Epithelial cell of proximal tubule (primary cell): ENCODE results near the gene INPP5A. TPM values are rescaled to one million over a fixed set of nuclear protein-coding genes. Genes with fewer than 3 reads are reported as not detected.
"Not testable (repeated sequence)": the region's sequence is repeated elsewhere in the genome, so short reads cannot be mapped to it uniquely, and the experiment has no call there.

ENCODE experiments used
- DNase-seq: peaks from one replicate; pipeline ENCODE4 v3.0.0-alpha.2; 2011; ENCODE audit warnings: low read depth
- H3K4me3 ChIP-seq: 2 replicates; pipeline ENCODE4 v1.5.1; 2011; ENCODE audit warnings: low read depth, mild to moderate bottlenecking, low read length
- total RNA-seq: library from RNA; depleted of rRNA; stranded (reverse); fragments of >200 nt; gene quantifications from 2 replicates; pipeline ENCODE4 v1.2.3, GENCODE V29; 2015
- TF ChIP-seq, protein P1 (sequence below): conservative IDR thresholded peaks from 2 replicates; pipeline ENCODE4 v1.5.1; 2012; ENCODE audit warnings: low read depth, mild to moderate bottlenecking, low read length

INPP5A gene
- total RNA-seq, 1 donor from 2014 or later = 30.4 TPM

DNA sequence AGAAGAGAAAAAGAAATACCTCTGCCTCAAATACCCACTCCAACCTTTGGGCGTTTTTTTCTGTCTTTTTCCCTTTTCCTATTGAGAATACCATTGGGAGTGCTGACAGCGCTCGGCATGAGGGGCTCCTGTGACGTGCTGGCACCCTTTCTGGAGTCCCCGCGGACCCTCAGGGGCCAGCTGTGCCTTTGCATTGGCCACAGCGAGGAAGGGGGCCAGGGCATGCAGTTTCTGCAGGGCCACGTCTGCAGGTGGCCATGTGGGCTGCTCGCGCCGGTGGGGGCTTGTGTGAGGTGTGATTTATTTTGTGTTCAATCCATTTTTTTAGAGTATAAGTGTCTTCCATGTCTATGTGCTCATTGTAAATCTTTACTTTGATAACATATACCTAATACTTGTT, 57.4 kb downstream of the INPP5A start:
- no peak overlapping the region for H3K4me3 ChIP-seq
- TF ChIP-seq, protein P1, sequence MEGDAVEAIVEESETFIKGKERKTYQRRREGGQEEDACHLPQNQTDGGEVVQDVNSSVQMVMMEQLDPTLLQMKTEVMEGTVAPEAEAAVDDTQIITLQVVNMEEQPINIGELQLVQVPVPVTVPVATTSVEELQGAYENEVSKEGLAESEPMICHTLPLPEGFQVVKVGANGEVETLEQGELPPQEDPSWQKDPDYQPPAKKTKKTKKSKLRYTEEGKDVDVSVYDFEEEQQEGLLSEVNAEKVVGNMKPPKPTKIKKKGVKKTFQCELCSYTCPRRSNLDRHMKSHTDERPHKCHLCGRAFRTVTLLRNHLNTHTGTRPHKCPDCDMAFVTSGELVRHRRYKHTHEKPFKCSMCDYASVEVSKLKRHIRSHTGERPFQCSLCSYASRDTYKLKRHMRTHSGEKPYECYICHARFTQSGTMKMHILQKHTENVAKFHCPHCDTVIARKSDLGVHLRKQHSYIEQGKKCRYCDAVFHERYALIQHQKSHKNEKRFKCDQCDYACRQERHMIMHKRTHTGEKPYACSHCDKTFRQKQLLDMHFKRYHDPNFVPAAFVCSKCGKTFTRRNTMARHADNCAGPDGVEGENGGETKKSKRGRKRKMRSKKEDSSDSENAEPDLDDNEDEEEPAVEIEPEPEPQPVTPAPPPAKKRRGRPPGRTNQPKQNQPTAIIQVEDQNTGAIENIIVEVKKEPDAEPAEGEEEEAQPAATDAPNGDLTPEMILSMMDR = no peak
- DNase-seq = no peak

DNA sequence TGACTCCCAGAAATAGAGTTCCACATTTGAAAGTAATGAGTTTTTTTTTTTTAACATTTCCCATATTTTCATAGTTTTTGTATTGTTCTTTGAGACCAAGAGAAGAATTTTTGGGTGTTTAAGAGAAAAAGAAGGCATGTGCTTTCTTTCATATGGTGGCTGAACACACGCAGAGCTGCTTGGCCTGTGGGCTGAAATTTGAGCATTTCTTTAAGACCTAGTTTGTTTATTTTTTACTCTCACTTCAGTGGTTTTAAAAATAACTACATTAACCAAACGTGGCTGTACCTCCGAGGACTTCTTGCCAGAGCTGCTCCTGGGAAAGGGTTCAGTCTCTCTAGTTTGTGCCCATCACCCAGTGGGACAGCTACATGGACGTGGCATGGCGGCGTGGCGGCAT, 58.3 kb downstream of the INPP5A start:
- no peak overlapping the region for H3K4me3 ChIP-seq
- no peak for DNase-seq
- TF ChIP-seq, protein P1 = no peak

DNA sequence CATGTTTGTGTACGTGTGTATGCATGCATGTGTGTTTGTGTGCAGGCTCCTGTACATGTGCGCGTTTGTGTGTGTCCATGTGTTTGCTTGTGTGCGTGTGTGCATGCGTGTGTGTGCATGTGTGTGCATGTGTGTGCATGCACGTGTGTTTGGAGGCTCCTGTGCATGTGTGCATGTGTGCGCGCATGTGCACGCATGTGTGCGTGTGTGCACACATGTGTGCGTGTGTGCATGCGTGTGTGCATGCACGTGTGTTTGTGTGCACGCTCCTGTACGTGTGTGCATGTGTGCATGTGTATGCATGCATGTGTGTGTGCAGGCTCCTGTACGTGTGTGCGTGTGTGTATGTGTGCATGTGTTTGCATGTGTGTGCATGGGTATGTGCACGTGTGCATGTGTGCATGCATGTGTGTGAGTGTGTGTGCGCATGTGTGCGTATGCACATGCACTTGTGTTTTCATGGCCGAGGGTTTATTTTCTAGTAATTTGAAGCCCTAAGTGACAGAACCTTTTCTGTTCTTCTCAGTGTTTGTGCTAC, 59.2 kb downstream of the INPP5A start:
- TF ChIP-seq, protein P1 = no peak
- H3K4me3 ChIP-seq = no peak overlapping the region
- no peak for DNase-seq

DNA sequence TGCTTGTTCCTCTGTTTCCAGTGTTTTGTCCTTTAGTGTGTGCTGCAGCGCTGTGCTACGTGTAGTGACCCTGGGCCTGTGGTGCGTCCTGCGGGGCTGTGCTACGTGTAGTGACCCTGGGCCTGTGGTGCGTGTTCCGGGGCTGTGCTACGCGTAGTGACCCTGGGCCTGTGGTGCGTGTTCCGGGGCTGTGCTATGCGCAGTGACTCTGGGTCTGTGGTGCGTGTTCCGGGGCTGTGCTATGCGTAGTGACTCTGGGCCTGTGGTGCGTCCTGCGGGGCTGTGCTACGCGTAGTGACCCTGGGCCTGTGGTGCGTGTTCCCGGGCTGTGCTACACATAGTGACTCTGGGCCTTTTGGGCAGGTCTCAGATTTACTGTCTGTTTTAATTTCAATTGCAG, 60.1 kb downstream of the INPP5A start:
- no peak overlapping the region for H3K4me3 ChIP-seq
- TF ChIP-seq, protein P1 = no peak
- no peak for DNase-seq

DNA sequence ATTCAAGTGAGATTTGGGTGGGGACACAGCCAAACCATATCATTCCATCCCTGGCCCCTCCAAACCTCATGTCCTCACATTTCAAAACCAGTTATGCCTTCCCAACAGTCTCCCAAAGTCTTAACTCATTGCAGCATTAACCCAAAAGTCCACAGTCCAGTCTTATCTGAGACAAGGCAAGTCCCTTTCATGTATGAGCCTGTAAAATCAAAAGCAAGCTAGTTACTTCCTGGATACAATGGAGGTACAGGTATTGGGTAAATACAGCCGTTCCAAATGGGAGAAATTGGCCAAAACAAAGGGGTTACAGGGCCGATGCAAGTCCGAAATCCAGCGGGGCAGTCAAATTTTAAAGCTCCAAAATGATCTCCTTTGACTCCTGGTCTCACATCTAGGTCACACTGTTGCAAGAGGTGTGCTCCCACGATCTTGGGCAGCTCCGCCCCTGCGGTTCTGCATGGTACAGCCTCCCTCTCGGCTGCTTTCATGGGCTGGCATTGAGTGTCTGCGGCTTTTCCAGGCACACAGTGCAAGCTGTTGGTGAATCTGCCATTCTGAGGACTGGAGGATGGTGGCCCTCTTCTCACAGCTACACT, 61.5 kb downstream of the INPP5A start:
- not testable (repeated sequence) for H3K4me3 ChIP-seq, DNase-seq

DNA sequence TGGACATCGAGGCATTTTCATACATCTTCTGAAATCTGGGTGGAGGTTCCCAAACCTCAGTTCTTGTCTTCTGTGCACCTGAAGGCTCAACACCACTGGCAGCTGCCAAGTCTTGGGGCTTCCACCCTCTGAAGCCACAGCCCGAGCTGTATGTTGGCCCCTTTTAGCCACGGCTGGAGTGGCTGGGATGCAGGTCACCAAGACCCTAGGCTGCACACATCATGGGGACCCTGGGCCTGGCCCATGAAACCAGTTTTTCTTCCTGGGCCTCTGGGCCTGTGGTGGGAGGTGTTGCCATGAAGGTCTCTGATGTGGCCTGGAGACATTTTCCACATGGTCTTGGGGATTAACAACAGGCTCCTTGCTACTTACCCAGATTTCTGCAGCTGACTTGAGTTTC, 62.1 kb downstream of the INPP5A start:
- TF ChIP-seq, protein P1 = no peak

DNA sequence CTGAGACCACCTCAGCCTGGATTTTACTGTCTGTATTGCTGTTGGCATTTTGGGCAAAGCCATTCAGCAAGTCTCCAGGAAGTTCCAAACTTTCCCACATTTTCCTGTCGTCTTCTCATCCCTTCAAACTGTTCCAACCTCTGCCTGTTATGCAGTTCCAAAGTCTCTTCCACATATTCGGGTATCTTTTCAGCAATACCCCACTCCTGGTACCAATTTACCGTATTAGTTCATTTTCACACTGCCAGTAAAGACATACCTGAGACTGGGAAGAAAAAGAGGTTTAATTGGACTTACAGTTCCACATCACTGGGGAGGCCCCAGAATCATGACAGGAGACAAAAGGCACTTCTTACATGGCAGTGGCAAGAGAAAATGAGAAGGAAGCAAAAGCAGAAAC, 62.8 kb downstream of the INPP5A start:
- TF ChIP-seq, protein P1 = no peak
- DNase-seq = no peak
- no peak overlapping the region for H3K4me3 ChIP-seq

More for the DNA sequence above, 62.1 kb downstream of the INPP5A start:
- no peak for DNase-seq
- no peak overlapping the region for H3K4me3 ChIP-seq
